LNCaP clone FGC (cell line): ENCODE results near the gene CUBN.

Experiments used
- DNase-seq: peaks from one replicate; pipeline ENCODE4 v3.0.0-alpha.2; 2011; ENCODE audit warnings: low read depth
- H3K4me3 ChIP-seq: 2 replicates; pipeline ENCODE4 v1.5.1; 2011; ENCODE audit warnings: mild to moderate bottlenecking, low read depth, low read length, control low read depth
- TF ChIP-seq, protein P1 (sequence below): IDR thresholded peaks from 2 replicates; pipeline ENCODE4 v1.5.1; 2012; ENCODE audit warnings: mild to moderate bottlenecking; ENCODE audit not compliant: control insufficient read depth, insufficient read depth; ENCODE audit errors: extremely low read depth

The CUBN gene

DNA sequence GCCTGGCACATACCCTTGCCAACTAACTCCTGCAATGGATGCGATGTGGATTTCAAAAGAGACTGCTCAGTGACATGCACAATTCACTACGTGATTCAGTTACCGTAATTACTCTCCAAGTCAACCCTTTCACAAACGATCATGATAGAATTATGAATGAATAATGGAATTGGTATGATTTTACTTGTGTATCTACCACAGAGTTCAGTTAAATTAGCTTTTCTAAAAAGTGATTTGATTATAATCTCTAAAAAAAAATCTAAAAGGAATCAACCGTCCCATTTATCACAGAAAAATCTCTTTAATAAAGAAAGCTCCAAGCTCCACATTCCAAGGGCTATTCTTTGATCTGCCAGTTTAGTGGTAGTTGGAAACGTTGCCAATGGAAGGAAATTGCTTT, 282.0 kb downstream of the CUBN start:
- no peak for DNase-seq
- no peak overlapping the region for H3K4me3 ChIP-seq
- TF ChIP-seq, protein P1, sequence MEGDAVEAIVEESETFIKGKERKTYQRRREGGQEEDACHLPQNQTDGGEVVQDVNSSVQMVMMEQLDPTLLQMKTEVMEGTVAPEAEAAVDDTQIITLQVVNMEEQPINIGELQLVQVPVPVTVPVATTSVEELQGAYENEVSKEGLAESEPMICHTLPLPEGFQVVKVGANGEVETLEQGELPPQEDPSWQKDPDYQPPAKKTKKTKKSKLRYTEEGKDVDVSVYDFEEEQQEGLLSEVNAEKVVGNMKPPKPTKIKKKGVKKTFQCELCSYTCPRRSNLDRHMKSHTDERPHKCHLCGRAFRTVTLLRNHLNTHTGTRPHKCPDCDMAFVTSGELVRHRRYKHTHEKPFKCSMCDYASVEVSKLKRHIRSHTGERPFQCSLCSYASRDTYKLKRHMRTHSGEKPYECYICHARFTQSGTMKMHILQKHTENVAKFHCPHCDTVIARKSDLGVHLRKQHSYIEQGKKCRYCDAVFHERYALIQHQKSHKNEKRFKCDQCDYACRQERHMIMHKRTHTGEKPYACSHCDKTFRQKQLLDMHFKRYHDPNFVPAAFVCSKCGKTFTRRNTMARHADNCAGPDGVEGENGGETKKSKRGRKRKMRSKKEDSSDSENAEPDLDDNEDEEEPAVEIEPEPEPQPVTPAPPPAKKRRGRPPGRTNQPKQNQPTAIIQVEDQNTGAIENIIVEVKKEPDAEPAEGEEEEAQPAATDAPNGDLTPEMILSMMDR = no peak

DNA sequence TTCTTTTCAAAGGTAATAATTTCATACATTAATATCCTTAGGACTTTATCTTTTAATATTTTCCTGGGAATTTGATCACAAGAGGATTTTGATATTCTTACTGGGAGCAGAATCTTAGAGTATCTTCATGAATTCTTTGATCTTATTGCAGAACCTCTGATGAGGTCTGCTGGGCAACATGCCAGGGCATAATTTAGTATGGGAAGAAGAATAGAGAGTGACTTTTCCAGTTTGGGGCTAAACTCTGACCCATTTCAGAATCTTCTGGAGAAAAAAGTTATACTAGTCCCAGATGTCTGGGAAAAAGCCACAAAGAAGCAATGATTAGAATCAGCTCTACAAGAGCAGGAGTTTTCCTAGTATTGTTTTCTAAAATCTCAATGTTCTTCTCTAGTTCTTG, 284.4 kb downstream of the CUBN start:
- no peak for DNase-seq
- TF ChIP-seq, protein P1 = no peak

DNA sequence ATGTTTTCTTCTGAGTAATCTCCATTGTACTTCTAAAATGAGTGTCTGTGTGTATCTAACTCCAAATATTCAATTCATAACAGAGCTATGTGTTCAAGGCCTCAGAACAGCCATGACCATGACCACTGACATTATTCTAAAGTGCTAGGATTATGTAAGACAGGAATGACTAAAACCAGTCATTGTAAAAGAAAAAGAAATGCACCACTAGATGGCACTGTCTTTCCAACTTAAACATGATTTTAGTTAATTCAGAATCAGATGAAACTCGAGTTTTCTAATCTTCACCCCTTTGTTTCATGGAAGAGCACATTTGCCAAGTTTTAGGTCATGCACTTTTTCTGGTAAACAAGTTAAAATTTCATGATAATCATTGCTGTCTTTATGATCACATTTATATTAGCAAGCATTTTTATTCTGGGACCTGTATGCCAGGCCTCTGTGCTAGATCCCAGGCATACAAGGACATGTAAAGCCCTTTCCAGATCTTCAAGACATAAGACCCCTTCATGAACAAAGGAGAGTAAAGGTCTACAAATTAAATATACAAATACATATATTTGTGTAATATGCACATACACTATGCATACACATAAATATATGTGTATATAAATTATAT, 286.2 kb downstream of the CUBN start:
- DNase-seq = peak; percentile 39
- TF ChIP-seq, protein P1 = peak; percentile 66
- H3K4me3 ChIP-seq = no peak overlapping the region

More for the DNA sequence above, 284.4 kb downstream of the CUBN start:
- H3K4me3 ChIP-seq = no peak overlapping the region

DNA sequence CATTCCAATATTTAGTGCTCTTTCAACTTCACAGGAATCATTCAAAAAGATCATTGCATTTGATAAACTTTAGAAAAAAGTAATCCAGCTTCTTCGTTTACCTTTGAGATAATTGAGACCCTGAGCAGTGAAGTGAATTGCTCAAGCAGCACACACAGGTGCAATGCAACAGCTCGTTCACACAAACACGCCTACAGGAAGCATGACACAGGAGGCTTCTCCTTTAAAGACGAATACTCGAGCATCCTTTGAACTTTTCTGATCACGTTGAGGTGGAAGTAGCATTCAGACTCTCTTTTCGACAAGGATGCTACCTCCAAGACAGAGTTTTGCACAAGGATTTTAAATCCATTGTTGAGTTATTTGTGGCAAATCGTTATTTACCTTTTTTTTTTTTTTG, 294.4 kb downstream of the CUBN start:
- DNase-seq = no peak
- no peak overlapping the region for H3K4me3 ChIP-seq
- TF ChIP-seq, protein P1 = no peak

DNA sequence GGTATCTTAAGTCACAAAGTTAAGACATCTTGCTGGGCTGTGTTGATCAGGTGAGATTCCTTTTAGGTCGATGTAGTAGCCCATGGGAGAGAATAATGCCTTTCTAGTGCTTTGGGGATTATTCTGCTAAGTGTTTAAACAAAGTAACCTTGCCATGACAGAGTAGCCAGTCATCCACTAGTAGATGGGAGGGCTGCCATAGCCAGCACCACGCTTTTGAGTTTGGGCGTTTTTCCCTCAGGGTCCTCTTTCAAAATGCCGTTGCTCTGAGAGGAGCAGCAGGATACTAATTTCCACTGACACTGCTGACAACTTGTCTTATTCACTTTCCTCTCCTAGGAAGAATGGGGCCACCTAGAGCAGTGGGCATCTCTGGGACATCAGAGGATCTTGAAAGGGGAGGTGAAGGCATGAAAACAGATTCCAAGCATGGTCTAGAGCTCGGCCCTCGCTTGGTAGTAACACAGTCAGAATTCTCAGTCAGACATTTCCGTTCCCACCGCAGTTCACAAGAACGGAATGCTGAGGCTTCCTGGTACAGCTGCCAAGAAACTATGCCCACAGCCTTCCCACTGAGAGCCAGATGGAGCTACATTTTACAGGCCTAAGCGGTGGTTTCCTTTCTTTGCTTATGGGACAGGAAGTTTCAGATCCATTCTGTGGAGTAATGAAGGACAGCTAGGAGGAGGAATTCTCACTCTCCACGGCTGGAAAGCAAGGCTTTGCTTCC, 297.1 kb downstream of the CUBN start:
- TF ChIP-seq, protein P1 = no peak
- no peak overlapping the region for H3K4me3 ChIP-seq
- DNase-seq = peak; percentile 51

DNA sequence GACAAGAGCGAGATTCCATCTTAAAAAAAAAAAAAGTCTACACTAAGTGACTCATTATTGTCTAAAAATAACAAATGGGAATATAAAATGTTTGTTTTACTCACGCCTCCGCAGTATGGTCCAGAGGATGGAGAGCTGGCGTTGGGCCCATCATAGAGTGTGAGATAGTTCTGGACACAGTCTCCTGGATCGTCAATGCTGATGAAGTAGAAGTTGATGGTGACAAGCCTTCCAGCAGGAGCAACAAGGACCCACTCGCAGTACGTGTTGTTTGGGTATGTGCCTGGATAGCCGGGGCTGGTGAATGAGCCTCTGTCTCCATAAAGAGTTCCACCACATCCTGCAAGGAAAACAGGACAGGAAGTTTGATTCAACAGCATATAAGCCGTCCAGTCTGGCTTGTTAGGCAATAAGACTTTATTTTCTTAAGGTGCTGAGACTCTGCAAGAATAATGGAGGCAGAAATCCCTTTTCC, 300.9 kb downstream of the CUBN start:
- no peak overlapping the region for H3K4me3 ChIP-seq
- TF ChIP-seq, protein P1 = no peak

More for the DNA sequence above, 300.9 kb downstream of the CUBN start:
- no peak for DNase-seq
